HG03108 (cell line): ENCODE results near the gene COL18A1.

Experiments used
- ATAC-seq: cut with Tn5 transposase; IDR thresholded peaks from one replicate; pipeline ENCODE4 v1.9.1; 2021; ENCODE audit warnings: moderate library complexity; ENCODE audit not compliant: unreplicated experiment

COL18A1 gene

GRCh38 chr21:45401054-45401518, 3.9 kb upstream of the COL18A1 start:
- ATAC-seq: no peak

GRCh38 chr21:45401916-45402900, 2.8 kb upstream of the COL18A1 start:
- ATAC-seq: no peak

- no peak for ATAC-seq
These were observed 1.7 kb upstream of the COL18A1 start for GRCh38 chr21:45403133-45403824.

- no peak for ATAC-seq
These were observed 888 bp upstream of the COL18A1 start for GRCh38 chr21:45403825-45404729.

- ATAC-seq: no peak
These were observed 380 bp downstream of the COL18A1 start for GRCh38 chr21:45405271-45405818.

- ATAC-seq: no peak
These were observed 1.1 kb downstream of the COL18A1 start for GRCh38 chr21:45405819-45406762.

GRCh38 chr21:45406801-45407628, 2.0 kb downstream of the COL18A1 start:
- ATAC-seq: no peak

- no peak for ATAC-seq
These were observed 2.8 kb downstream of the COL18A1 start for GRCh38 chr21:45407629-45408247.

- ATAC-seq: no peak
These were observed 3.4 kb downstream of the COL18A1 start for GRCh38 chr21:45408271-45408791.

GRCh38 chr21:45408801-45409261, 3.9 kb downstream of the COL18A1 start:
- no peak for ATAC-seq

GRCh38 chr21:45409466-45410150, 4.6 kb downstream of the COL18A1 start:
- no peak for ATAC-seq

GRCh38 chr21:45410151-45410864, 5.3 kb downstream of the COL18A1 start:
- ATAC-seq: no peak

GRCh38 chr21:45410865-45411809, 6.2 kb downstream of the COL18A1 start:
- ATAC-seq: no peak

GRCh38 chr21:45411810-45412206, 6.8 kb downstream of the COL18A1 start:
- no peak for ATAC-seq

GRCh38 chr21:45412491-45412890, 7.5 kb downstream of the COL18A1 start:
- ATAC-seq: no peak
